Right cardiac atrium (tissue), 5 donors: ENCODE measurements around the gene LARP1B. TPM values are rescaled to one million over a fixed set of nuclear protein-coding genes. Genes with fewer than 3 reads are reported as not detected.
"Not testable (repeated sequence)": the region's sequence is repeated elsewhere in the genome, so short reads cannot be mapped to it uniquely, and the experiment has no call there.

Source experiments
- ATAC-seq, 2 donors: fragments of 200-7000 bp; cut with Tn5 transposase; one replicate each; pipeline versions ENCODE4 v1.8.0 to v1.9.1; 2020; ENCODE audit warnings: moderate library complexity in 2 of 2, mild to moderate bottlenecking in 1 of 2
- DNase-seq, 3 donors: peaks; one replicate each; pipeline ENCODE4 v3.0.0-alpha.2; 2020
- H3K27ac ChIP-seq: one replicate; pipeline ENCODE4 v1.5.1; 2013; ENCODE audit warnings: mild to moderate bottlenecking, low read length, control low read depth, moderate library complexity
- H3K27me3 ChIP-seq: one replicate; pipeline ENCODE4 v1.6.1; 2013; ENCODE audit not compliant: control insufficient read depth, insufficient read depth
- H3K4me1 ChIP-seq: one replicate; pipeline ENCODE4 v1.6.1; 2013; ENCODE audit warnings: low read length; ENCODE audit not compliant: control insufficient read depth, insufficient read depth
- H3K4me3 ChIP-seq: one replicate; pipeline ENCODE4 v1.5.1; 2013; ENCODE audit warnings: low read length, control low read depth
- H3K9me3 ChIP-seq: one replicate; pipeline ENCODE4 v1.6.1; 2013; ENCODE audit warnings: low read length; ENCODE audit not compliant: control insufficient read depth
- WGBS: extraction: QIAGEN DNeasy Blood & Tissue Kit; methylation state at CpG from one replicate; pipeline ENCODE4 v1.1.7; 2013; 5-methylcytosine and 5-hydroxymethylcytosine counted together
- intact Hi-C, 4 donors: fragments of 100-400 bp; cut with DNase I; formaldehyde crosslinking; loops; one replicate each; pipeline versions ENCODE4 v1.11.0 to v1.14.0; 2022 to 2023
- polyA plus RNA-seq: library from polyadenylated mRNA; stranded (reverse); fragments of 200-250 nt; gene quantifications from one replicate; pipeline ENCODE4 v1.2.3, GENCODE V29; 2013
- total RNA-seq, 4 donors: library from RNA; stranded (reverse); fragmentation: NEBNext Ultra II Directional; extraction: Animal tissue kit (Norgen Biotek cat#: 25700); gene quantifications; one replicate each; pipeline ENCODE4 v1.2.1, GENCODE V29; 2021
- donor health status: healthy with polysubstance abuse.
- donor health status: DM: no; HTN: yes; CAD: no.
- donor health status: DM: no; HTN: no; CAD: no.
- donor health status: DM: no; HTN: yes; CAD: no; lungs with severe emphysema.
- donor health status: DM: yes; HTN: yes; CAD: no.

LARP1B gene
- total and polyA plus RNA-seq, 5 donors = 7.4 to 15.8 (median 11.1) TPM

DNA sequence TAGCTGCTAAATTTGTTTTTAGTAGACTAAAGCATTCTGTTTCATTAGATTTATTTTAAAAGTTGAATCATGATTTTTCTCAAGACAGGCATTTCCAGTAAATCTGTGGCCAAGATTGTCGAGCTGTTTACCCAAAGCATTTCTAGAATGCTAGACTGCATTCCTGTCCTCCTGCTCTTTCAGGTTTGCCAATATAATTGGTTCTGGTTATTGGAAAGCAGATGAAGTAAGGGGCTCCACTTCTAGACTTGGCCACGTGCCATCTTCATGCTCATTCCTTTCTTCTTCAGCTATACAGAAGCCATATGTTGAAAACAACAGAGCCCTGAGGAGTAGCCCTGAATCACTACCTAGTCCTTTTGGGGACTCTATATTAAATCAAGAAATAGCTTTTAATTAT, 164.0 kb downstream of the LARP1B start:
- WGBS = 69% methylated on average over 2 of the region's 2 CpGs
- H3K27ac ChIP-seq = no peak overlapping the region
- H3K4me1 ChIP-seq = no peaks in the 10 kb centered on the region
- intact Hi-C loops = no loop called here
- no peaks in the 10 kb centered on the region for H3K9me3 ChIP-seq
- H3K27me3 ChIP-seq = no peaks in the 10 kb centered on the region
- H3K4me3 ChIP-seq = no peak overlapping the region
- ATAC-seq = no peak
- no peak for DNase-seq

GRCh38 chr4:128227991-128228571, 167.0 kb downstream of the LARP1B start:
- DNase-seq (no peak), ATAC-seq (no peak)
- H3K27ac ChIP-seq = no peak overlapping the region
- H3K9me3 ChIP-seq = no peaks in the 10 kb centered on the region
- H3K27me3 ChIP-seq = no peaks in the 10 kb centered on the region
- 72% methylated on average over 2 of the region's 2 CpGs for WGBS
- H3K4me1 ChIP-seq = no peaks in the 10 kb centered on the region
- intact Hi-C loops = no loop called here
- no peak overlapping the region for H3K4me3 ChIP-seq

GRCh38 chr4:128228845-128229795, 168.0 kb downstream of the LARP1B start:
- intact Hi-C loops = no loop called here
- DNase-seq (no peak), ATAC-seq (no peak)
- Histone ChIP-seq H3K9me3 (no peaks in the 10 kb centered on the region), H3K27ac (no peak overlapping the region), H3K4me1 (no peaks in the 10 kb centered on the region), H3K27me3 (no peaks in the 10 kb centered on the region), H3K4me3 (no peak overlapping the region)
- 64% methylated on average over 6 of the region's 6 CpGs for WGBS

DNA sequence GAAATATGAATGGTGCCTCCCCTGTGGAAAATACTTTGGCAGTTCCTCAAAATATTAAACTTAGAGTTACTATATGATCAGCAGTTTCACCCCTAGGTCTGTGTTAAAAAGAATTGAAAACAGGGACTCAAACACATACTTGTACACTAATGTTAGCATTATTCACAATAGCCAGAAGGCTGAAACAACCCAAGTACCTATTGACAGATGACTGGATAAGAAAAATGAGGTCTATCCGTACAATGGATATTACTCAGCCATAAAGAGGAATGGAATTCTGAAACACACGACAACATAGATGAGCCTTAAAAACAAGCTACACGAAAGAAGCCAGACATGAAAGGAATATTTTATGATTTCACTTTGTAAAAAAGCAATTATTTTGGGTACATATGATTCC, 171.6 kb downstream of the LARP1B start:
- intact Hi-C loops = no loop called here
- ATAC-seq (no peak), DNase-seq (no peak)
- no peaks in the 10 kb centered on the region for H3K4me1 ChIP-seq
- no peak overlapping the region for H3K4me3 ChIP-seq
- 93% methylated on average over 3 of the region's 3 CpGs for WGBS
- H3K27ac ChIP-seq = no peak overlapping the region
- no peaks in the 10 kb centered on the region for H3K9me3 ChIP-seq
- no peaks in the 10 kb centered on the region for H3K27me3 ChIP-seq

- WGBS = 89% methylated on average over 3 of the region's 3 CpGs
- Histone ChIP-seq H3K4me3 (no peak overlapping the region), H3K27ac (no peak overlapping the region), H3K4me1 (no peaks in the 10 kb centered on the region), H3K27me3 (no peaks in the 10 kb centered on the region), H3K9me3 (no peaks in the 10 kb centered on the region)
- DNase-seq (no peak), ATAC-seq (no peak)
- intact Hi-C loops = no loop called here
Measured at GRCh38 chr4:128234836-128235235, 173.7 kb downstream of the LARP1B start.

DNA sequence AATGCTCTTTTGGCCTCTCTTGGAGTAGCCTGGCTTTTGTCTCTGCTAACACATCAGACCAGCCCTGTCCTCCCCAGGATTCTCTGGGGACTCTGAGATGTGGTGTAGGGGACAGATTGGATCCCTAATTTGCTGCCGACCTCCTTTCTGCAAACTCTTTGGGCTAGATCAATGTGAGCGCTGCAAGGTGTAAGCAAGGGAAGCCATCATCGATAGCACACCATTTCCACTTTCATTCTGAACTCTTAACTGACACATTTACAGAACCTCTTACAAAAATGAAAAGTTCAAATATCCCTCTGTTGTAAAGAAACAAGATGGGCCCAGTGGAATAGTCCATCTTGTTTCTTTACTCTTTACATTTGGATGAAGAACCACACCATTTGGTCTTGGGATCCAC, 179.9 kb downstream of the LARP1B start:
- H3K27ac ChIP-seq = no peak overlapping the region
- no peak for ATAC-seq
- WGBS = 95% methylated on average over 3 of the region's 3 CpGs
- intact Hi-C loops = no loop called here
- no peaks in the 10 kb centered on the region for H3K27me3 ChIP-seq
- DNase-seq = no peak
- H3K9me3 ChIP-seq = no peaks in the 10 kb centered on the region
- H3K4me1 ChIP-seq = no peaks in the 10 kb centered on the region
- H3K4me3 ChIP-seq = no peak overlapping the region

DNA sequence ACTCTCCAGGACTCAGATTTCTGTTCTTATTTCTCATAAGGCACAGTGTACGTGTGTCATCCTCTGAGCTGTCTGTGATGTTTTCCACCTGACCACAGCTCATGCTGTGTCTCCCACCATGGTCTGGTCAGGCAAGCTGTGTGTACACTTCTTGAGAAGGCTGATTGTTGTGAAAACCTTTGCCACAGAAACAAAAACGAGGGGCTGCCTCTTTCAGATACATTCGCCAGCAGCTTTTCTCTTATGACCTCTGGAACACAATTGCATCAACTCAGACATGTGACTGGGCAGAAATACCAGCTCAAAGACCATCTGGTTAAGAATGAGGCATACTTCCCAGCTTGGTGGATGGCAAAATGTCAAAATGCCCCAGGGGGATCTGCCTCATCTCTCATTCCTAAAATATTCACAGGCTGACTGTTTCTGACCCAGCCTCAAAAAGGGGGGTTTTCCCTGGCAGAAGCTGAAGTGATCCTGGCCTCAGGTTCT, 180.4 kb downstream of the LARP1B start:
- Histone ChIP-seq H3K27ac (no peak overlapping the region), H3K9me3 (no peaks in the 10 kb centered on the region), H3K4me3 (no peak overlapping the region), H3K4me1 (no peaks in the 10 kb centered on the region), H3K27me3 (no peaks in the 10 kb centered on the region)
- 44% methylated on average over 3 of the region's 3 CpGs for WGBS
- DNase-seq = no peak
- intact Hi-C loops = no loop called here
- peak in 1 of 2 donors; percentile 16 for ATAC-seq

- no peaks in the 10 kb centered on the region for H3K4me1 ChIP-seq
- ATAC-seq (no peak), DNase-seq (no peak)
- 84% methylated on average over 3 of the region's 3 CpGs for WGBS
- no peak overlapping the region for H3K4me3 ChIP-seq
- no peak overlapping the region for H3K27ac ChIP-seq
- H3K9me3 ChIP-seq = no peaks in the 10 kb centered on the region
- H3K27me3 ChIP-seq = no peaks in the 10 kb centered on the region
- intact Hi-C loops = no loop called here
Measured at GRCh38 chr4:128241981-128242380, 180.9 kb downstream of the LARP1B start.

DNA sequence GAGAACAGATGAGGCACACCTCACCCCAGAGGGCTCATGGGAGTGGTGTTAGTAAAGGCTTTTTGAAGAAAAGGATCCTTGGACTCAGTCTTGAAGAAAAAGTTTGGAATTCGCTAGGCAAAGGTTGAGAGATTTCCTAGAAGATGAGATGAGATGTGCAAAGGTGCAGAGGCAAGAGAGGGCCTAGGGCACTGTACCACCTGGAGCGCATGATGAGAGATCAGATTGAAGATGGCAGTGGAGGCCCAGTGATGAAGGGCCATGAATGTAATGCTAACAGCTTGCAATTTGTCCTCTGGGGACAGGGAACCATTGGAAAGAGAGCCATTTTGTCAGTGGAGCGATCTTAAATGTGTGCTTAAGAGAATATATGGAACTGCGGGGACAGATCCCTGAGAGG, 181.5 kb downstream of the LARP1B start:
- ATAC-seq = no peak
- intact Hi-C loops = no loop called here
- no peaks in the 10 kb centered on the region for H3K27me3 ChIP-seq

GRCh38 chr4:128244379-128244778, 183.3 kb downstream of the LARP1B start:
- ATAC-seq (no peak), DNase-seq (no peak)
- Histone ChIP-seq H3K9me3 (no peaks in the 10 kb centered on the region), H3K27me3 (no peaks in the 10 kb centered on the region), H3K4me1 (no peaks in the 10 kb centered on the region), H3K27ac (no peak overlapping the region), H3K4me3 (no peak overlapping the region)
- intact Hi-C loops = no loop called here
- 84% methylated on average over 2 of the region's 2 CpGs for WGBS

More for the DNA sequence above, 181.5 kb downstream of the LARP1B start:
- H3K27ac ChIP-seq = no peak overlapping the region
- H3K4me1 ChIP-seq = no peaks in the 10 kb centered on the region
- WGBS = 93% methylated on average over 4 of the region's 4 CpGs
- H3K9me3 ChIP-seq = no peaks in the 10 kb centered on the region
- H3K4me3 ChIP-seq = no peak overlapping the region
- no peak for DNase-seq

DNA sequence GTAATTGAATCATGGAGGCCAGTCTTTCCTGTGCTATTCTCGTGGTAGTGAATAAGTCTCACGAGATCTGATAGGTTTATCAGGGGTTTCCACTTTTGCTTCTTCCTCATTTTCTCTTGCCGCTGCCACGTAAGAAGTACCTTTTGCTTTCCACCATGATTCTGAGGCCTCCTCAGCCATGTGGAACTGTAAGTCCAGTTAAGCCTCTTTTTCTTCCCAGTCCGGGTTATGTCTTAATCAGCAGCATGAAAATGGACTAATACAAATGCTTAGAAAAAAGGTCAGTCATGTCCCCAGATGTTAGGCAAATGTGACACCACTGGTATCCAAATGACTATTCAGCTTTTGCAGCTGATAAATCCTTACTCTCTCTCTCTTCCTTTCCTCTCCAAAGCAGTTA, 184.3 kb downstream of the LARP1B start:
- DNase-seq, H3K27ac ChIP-seq, H3K9me3 ChIP-seq, H3K4me3 ChIP-seq, intact Hi-C loops, H3K27me3 ChIP-seq, H3K4me1 ChIP-seq, ATAC-seq: not testable (repeated sequence)
- 82% methylated on average over 5 of the region's 5 CpGs for WGBS
